NCI-H526 (cell line): ENCODE results near the gene MTFR1L.

ENCODE experiments used
- DNase-seq, 2 experiments: peaks; one replicate each; lab custom pipeline; 2025; lab: John Stamatoyannopoulos, UW

The MTFR1L gene

GRCh38 chr1:25878690-25879089 lies 58.9 kb downstream of the MTFR1L start:
- DNase-seq = no peak

GRCh38 chr1:25879675-25880074 lies 59.9 kb downstream of the MTFR1L start:
- no peak for DNase-seq

- DNase-seq = no peak
Observed at GRCh38 chr1:25880518-25880917, 60.8 kb downstream of the MTFR1L start.

- no peak for DNase-seq
Observed at GRCh38 chr1:25881266-25881665, 61.5 kb downstream of the MTFR1L start.
